WTC11 (cell line): ENCODE measurements around the gene BPIFB2.

Experiments used
- FOXK1 ChIP-seq: sonication (generic); formaldehyde crosslinking; IDR thresholded peaks from 2 replicates; pipeline ENCODE4 v1.8.0; 2022; ENCODE audit warnings: mild to moderate bottlenecking, moderate library complexity, missing genetic modification reagents
- NR1H2 ChIP-seq: sonication (generic); formaldehyde crosslinking; IDR thresholded peaks from 2 replicates; pipeline ENCODE4 v1.9.0; 2021; ENCODE audit warnings: mild to moderate bottlenecking, moderate library complexity, missing genetic modification reagents
- TF ChIP-seq, protein P1 (sequence below): sonication (generic); formaldehyde crosslinking; conservative IDR thresholded peaks from 2 replicates; pipeline ENCODE4 v1.8.1; 2023; ENCODE audit warnings: mild to moderate bottlenecking, low read depth, missing genetic modification reagents, moderate library complexity
- TF ChIP-seq, protein P2 (sequence below): fragments of 200-600 bp; IDR thresholded peaks from 2 replicates; pipeline ENCODE4 v1.8.0; 2022; ENCODE audit warnings: antibody characterized with exemption

DNA sequence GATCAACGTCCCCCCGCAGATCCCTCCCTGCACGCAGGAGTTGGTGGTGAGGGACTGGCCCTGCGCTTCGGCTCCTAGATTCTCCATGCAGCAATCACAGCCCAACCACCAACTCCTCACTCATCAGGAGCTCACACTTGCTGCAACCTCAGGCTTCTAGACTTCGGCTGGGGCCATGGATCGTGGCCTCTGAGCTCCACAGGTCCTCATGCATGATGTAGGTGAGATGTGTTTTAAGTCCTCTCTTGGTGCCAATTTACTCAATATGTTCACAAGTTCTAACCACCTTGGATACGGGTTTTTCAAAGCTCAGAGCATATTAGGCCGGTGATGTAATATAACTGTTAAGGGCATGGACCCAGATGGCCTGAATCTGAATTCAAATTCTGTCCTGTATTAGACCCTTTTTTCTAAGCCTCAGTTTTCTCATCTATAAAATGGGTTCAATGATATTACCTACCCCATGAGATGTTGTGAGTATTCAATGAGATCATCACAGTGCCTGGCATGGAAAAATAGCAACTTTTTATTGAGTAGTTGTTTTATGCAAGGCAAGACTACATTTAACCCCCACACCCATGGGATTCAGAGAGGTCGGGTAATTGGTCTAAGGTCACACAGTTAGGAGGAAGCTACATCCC is 34.3 kb upstream of the BPIFB2 start:
- TF ChIP-seq, protein P1, sequence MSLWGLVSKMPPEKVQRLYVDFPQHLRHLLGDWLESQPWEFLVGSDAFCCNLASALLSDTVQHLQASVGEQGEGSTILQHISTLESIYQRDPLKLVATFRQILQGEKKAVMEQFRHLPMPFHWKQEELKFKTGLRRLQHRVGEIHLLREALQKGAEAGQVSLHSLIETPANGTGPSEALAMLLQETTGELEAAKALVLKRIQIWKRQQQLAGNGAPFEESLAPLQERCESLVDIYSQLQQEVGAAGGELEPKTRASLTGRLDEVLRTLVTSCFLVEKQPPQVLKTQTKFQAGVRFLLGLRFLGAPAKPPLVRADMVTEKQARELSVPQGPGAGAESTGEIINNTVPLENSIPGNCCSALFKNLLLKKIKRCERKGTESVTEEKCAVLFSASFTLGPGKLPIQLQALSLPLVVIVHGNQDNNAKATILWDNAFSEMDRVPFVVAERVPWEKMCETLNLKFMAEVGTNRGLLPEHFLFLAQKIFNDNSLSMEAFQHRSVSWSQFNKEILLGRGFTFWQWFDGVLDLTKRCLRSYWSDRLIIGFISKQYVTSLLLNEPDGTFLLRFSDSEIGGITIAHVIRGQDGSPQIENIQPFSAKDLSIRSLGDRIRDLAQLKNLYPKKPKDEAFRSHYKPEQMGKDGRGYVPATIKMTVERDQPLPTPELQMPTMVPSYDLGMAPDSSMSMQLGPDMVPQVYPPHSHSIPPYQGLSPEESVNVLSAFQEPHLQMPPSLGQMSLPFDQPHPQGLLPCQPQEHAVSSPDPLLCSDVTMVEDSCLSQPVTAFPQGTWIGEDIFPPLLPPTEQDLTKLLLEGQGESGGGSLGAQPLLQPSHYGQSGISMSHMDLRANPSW (CRISPR knock-in tag), result no peak
- TF ChIP-seq FOXK1 (CRISPR knock-in tag) (no peak), NR1H2 (CRISPR knock-in tag) (no peak)
- TF ChIP-seq, protein P2, sequence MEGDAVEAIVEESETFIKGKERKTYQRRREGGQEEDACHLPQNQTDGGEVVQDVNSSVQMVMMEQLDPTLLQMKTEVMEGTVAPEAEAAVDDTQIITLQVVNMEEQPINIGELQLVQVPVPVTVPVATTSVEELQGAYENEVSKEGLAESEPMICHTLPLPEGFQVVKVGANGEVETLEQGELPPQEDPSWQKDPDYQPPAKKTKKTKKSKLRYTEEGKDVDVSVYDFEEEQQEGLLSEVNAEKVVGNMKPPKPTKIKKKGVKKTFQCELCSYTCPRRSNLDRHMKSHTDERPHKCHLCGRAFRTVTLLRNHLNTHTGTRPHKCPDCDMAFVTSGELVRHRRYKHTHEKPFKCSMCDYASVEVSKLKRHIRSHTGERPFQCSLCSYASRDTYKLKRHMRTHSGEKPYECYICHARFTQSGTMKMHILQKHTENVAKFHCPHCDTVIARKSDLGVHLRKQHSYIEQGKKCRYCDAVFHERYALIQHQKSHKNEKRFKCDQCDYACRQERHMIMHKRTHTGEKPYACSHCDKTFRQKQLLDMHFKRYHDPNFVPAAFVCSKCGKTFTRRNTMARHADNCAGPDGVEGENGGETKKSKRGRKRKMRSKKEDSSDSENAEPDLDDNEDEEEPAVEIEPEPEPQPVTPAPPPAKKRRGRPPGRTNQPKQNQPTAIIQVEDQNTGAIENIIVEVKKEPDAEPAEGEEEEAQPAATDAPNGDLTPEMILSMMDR, result no peak
